Muscle layer of duodenum (tissue), 2 donors: Measurements from ENCODE around the gene ZCCHC14.
"Not testable (repeated sequence)": the region's sequence is repeated elsewhere in the genome, so short reads cannot be mapped to it uniquely, and the experiment has no call there.

ENCODE experiments used
- H3K27ac ChIP-seq: one replicate; pipeline ENCODE4 v1.7.0; 2013; ENCODE audit warnings: mild to moderate bottlenecking, low read length
- H3K27me3 ChIP-seq: one replicate; pipeline ENCODE4 v1.7.0; 2013; ENCODE audit warnings: low read depth, mild to moderate bottlenecking, control low read depth, low read length
- H3K36me3 ChIP-seq, 2 donors: one replicate each; pipeline ENCODE4 v1.7.0; 2013; ENCODE audit warnings: low read length in 2 of 2, control low read depth in 1 of 2, mild to moderate bottlenecking in 1 of 2; ENCODE audit not compliant: insufficient read depth in 2 of 2, control insufficient read depth in 1 of 2
- H3K4me1 ChIP-seq, 2 donors: one replicate each; pipeline ENCODE4 v1.7.0; 2013; ENCODE audit warnings: low read length in 2 of 2, mild to moderate bottlenecking in 2 of 2, control low read depth in 1 of 2, moderate library complexity in 1 of 2; ENCODE audit not compliant: insufficient read depth in 2 of 2, control insufficient read depth in 1 of 2
- H3K4me3 ChIP-seq, 2 donors: one replicate each; pipeline ENCODE4 v1.7.0; 2013; ENCODE audit warnings: low read length in 2 of 2, low read depth in 1 of 2, mild to moderate bottlenecking in 1 of 2
- H3K9me3 ChIP-seq, 2 donors: one replicate each; pipeline ENCODE4 v1.7.0; 2013; ENCODE audit warnings: low read length in 2 of 2, control low read depth in 1 of 2, mild to moderate bottlenecking in 1 of 2; ENCODE audit not compliant: control insufficient read depth in 1 of 2
- donor health status: healthy.

ZCCHC14 gene

DNA sequence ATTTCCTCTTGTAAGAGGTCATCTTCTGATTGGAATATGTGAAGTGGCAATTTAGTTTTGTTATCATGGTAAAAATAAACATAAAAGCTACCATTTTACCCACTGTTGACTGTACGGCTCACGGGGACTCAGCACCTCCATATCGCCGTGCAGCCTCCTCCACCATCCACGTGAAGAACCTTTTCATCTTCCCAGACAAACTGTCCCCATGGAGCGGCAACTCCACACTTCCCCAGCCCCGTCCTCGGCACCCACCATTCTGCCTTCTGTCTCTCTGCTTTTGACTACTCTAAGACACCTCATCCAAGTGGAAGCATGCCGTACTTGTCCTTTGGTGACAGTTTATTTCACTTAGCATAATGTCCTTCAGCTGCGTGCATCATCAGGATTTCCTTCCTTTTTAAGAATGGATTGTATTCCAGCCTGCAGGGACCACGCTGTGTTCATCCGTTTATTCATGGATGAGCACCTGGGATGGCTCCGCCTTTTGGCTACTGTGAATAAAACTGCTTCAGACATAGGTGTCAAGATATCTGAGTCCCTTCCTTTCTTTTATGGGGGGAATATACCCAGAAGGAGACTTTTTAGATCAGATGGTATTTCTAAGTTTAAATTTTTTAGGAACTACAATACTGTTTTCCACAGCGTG, 123.6 kb downstream of the ZCCHC14 start:
- no peak overlapping the region for H3K4me3 ChIP-seq
- peaks cover 3 to 40% of the 10 kb centered on the region in 2 donors for H3K4me1 ChIP-seq
- H3K27ac ChIP-seq: no peak overlapping the region
- no peaks in the 10 kb centered on the region for H3K27me3 ChIP-seq
- H3K9me3 ChIP-seq: no peaks in the 10 kb centered on the region
- peaks cover 0 to 3% of the 10 kb centered on the region in 2 donors for H3K36me3 ChIP-seq

DNA sequence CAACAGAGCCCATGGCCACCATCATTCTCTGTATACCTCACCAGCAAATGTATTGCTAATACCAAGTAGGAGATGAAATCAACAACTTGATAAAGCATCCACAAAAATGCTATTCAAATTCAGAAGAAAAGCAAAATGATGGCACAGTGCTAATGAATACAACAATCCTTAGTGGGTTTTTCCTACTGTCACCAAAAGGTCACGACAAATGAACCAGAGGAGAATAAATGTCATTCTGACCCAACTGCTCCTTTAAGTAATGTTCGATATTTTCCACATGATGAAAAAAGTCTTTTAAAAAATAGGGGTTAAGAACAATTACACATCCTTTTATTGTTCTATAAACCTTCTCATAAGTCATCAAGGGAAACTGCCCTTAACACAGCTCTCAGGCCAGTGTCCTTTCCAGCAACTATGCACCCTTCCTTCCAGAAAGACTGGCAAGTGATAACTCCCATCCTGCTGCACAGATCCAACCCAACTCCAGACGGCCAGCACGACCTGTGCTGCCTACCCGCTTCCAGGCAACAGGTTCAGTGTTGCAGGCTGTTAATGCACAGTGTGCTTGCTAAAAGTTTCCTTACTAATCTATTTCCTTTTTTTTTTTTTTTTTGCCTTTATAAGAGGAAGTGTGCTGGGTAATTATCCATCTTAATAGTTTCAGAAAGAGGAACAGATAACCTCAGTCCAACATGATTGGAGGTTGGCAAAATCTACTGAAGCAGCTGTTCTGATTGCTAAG, 124.6 kb downstream of the ZCCHC14 start:
- Histone ChIP-seq H3K27ac (no peak overlapping the region), H3K27me3 (no peaks in the 10 kb centered on the region), H3K4me1 (peaks cover 13 to 50% of the 10 kb centered on the region in 2 donors)

DNA sequence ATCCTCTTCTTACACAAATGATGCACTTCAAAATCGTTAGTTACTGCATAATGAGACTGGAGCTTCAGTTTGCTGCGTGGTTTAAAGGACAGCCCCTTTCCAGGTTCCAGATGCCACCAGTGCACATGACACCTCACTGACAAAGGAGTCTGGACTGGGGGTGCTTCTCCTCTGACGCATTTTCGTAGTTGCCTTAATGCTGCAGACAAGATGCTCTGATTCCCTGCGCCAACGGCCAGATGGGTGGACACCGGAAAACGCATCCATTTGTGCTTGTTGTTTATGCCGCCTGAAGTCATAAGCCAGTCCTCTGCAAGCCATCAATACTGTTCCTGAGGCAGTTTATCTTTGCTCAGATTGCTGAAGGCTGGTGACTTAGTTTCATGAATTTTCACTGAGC, 125.3 kb downstream of the ZCCHC14 start:
- no peak overlapping the region for H3K4me3 ChIP-seq
- H3K27ac ChIP-seq: no peak overlapping the region
- peaks cover 13 to 56% of the 10 kb centered on the region in 2 donors for H3K4me1 ChIP-seq
- H3K27me3 ChIP-seq: no peaks in the 10 kb centered on the region
- H3K36me3 ChIP-seq: peaks cover 0 to 3% of the 10 kb centered on the region in 2 donors
- no peaks in the 10 kb centered on the region for H3K9me3 ChIP-seq

More for the DNA sequence above, 124.6 kb downstream of the ZCCHC14 start:
- Histone ChIP-seq H3K36me3 (peaks cover 0 to 3% of the 10 kb centered on the region in 2 donors), H3K9me3 (no peaks in the 10 kb centered on the region), H3K4me3 (no peak overlapping the region)

DNA sequence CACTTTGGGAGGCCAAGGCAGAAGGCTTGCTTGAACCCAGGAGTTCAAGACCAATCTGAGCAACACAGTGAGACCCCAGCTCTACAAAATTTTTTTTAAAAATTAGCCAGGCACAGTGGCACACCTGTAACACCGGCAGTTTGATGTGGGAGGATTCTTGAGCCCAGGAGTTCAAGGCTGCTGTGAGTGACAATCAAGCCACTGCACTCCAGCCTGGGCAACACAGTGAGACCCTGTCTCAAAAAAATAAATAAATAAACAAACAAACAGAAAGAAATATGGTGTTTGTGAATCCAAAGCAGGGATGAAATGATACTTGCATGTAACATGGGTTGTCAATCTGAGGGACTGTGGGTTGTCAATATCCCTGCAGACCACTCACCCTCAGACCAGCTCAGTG, 125.9 kb downstream of the ZCCHC14 start:
- Histone ChIP-seq H3K4me3 (no peak overlapping the region), H3K36me3 (peaks cover under 1 to 3% of the 10 kb centered on the region in 2 donors), H3K9me3 (no peaks in the 10 kb centered on the region), H3K27ac (no peak overlapping the region), H3K4me1 (peaks cover 13 to 59% of the 10 kb centered on the region in 2 donors), H3K27me3 (no peaks in the 10 kb centered on the region)

DNA sequence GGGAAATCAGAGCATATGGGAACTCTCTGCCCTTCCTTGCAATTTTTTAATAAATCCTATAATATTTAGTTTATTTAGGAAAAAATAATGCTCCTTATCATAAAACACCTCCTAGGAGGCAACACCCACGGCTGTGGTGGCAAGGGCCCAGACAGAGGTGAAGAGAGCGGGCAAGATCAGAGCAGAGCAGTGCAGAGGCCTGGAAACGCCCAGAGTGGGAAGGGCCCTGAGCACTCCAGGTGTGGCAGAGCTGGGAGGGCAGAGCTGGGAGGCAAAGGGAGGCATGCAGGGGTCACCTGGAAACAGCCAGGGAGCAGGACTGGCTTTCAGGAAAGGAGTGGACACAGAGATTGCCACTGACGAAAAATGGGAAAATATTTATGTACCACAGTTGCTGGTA, 126.5 kb downstream of the ZCCHC14 start:
- H3K27me3 ChIP-seq: no peaks in the 10 kb centered on the region
- H3K27ac ChIP-seq: no peak overlapping the region
- peaks cover 13 to 59% of the 10 kb centered on the region in 2 donors for H3K4me1 ChIP-seq
- H3K4me3 ChIP-seq: no peak overlapping the region
- no peaks in the 10 kb centered on the region for H3K9me3 ChIP-seq
- H3K36me3 ChIP-seq: peaks cover 7 to 9% of the 10 kb centered on the region in 2 donors

DNA sequence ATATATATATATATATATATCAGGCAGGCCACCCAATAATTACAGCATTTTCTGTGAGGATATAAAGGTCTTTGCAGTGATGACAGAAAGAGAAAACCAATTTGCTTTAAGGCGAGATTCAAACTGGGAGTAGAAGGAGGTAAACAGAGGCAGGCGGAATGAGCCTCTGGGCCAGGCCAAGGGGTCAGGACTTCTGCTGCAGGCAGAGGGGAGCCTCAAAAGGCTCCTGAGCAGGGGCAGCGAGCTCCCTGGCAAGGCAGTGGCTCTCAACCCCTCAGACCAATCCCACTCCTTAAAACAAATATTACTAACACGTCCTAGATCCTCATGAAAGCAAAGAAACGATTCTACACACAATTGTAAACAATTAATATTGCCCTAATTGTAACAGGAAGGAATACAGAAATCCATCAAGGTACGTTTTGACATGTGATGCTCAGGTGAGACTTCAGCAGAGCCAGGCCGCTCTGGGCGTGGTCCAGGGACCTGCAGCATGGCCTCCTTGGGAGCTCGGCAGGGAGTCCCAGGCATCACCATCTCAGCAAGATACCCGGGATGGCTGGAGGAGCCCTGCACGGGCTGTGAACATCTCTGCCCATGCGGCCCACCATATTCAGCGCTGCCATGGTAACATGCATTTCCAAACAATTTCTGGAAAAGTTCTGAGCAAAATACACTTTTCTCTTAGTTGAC, 127.7 kb downstream of the ZCCHC14 start:
- H3K4me3 ChIP-seq: no peak overlapping the region
- H3K36me3 ChIP-seq: peaks cover 12 to 14% of the 10 kb centered on the region in 2 donors
- H3K27ac ChIP-seq: no peak overlapping the region
- H3K9me3 ChIP-seq: no peaks in the 10 kb centered on the region
- peaks cover 13 to 48% of the 10 kb centered on the region in 2 donors for H3K4me1 ChIP-seq
- no peaks in the 10 kb centered on the region for H3K27me3 ChIP-seq

DNA sequence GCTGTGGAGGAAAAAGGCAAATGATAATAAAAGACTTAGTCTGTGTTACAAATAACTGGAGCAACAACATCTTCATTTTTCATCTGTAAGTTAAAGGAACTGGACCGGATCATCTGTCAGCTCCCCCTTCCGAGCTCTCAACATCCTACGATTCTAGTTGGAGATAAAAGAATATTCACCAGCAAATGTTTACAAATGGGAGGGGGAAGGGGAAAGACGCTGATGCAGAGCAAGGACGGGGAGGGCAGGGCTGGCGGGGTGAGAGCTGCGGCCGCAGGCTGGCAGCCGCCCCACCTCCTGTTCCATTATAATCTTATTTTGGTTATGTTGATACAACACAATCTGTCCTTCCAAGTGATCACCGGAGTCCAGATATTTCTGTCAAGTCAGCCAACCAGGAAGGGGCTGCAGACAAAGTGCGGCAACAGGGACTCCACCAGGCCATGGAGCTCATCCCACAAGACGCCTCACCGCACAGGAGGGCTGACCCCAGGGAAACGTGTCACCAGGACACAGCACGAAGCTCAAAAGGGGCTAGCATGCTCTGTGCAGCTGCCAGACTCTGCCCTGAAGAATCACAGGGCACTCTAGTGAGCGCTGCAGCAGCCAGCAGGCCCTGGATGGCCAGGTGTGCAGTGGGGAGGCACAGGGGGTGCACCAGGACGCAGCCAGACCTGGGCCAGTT, 128.9 kb downstream of the ZCCHC14 start:
- peak overlapping the region; percentile 39 for H3K27ac ChIP-seq
- peak overlapping the region; percentile 31 to 37 for H3K4me3 ChIP-seq
- no peaks in the 10 kb centered on the region for H3K9me3 ChIP-seq
- no peaks in the 10 kb centered on the region for H3K27me3 ChIP-seq
- peaks cover 13 to 36% of the 10 kb centered on the region in 2 donors for H3K4me1 ChIP-seq
- H3K36me3 ChIP-seq: peaks cover 22 to 25% of the 10 kb centered on the region in 2 donors

DNA sequence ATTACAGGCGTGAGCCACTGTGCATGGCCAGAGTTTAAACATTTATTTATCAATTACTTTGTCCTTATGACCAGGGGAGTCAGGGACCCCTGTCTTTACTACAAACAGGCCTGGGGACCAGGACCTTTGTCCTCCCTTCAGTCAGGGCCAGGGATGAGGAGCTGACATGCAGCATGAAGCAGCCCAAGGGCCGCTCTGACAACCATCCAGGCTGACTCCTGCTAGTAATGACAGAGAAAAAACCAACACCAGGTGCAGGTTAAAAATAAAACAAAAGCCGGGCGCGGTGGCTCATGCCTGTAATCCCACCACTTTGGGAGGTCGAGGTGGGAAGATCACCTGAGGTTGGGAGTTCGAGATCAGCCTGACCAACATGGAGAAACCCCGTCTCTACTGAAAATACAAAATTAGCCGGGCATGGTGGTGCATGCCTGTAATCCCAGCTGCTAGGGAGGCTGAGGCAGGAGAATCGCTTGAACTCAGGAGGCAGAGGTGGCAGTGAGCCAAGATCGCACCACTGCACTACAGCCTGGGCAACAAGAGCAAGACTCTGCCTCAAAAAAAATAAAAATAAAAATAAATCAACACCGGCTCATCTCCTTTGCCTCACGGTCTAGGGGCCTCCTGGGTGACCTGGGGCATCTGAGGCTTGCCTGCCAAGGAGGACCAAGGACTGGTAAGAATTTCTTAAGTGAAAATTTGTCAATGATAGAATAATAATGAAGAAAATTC, 129.8 kb downstream of the ZCCHC14 start:
- not testable (repeated sequence) for H3K27me3 ChIP-seq, H3K9me3 ChIP-seq, H3K27ac ChIP-seq, H3K4me3 ChIP-seq
- Histone ChIP-seq H3K4me1 (peaks cover 13 to 27% of the 10 kb centered on the region in 2 donors), H3K36me3 (peaks cover 31 to 34% of the 10 kb centered on the region in 2 donors)

DNA sequence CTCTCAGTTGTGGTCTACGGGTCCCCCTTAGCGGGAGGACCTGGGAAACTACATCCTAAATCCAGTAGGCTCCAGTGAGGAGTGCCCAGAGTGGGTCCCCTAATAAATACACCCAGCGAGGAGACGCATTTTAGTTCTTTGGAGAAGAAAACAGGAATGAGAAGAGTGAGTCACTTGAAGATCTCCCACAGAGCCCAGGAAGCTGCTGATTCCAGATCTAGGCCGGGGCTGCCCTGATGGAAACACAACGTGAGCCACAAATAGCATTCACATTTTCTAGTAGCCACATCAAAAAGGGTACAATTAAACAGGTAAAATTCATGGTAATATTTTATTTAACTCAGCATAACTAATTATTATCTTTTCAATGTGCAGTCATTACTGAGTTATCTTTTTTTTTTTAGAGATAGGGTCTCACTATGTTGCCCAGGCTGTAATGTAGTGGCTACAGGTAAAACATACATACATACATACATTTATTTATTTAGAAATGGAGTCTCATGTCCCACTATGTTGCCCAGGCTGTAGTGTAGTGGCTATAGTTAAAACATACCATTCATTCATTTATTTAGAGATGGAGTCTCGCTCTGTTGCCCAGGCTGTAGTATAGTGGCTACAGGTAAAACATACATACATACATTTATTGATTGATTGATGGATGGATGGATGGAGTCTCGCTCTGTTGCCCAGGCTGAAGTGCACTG, 130.8 kb downstream of the ZCCHC14 start:
- H3K27ac ChIP-seq: no peak overlapping the region

More for the DNA sequence above, 130.8 kb downstream of the ZCCHC14 start:
- peaks cover 32 to 40% of the 10 kb centered on the region in 2 donors for H3K36me3 ChIP-seq
- peaks cover 13 to 24% of the 10 kb centered on the region in 2 donors for H3K4me1 ChIP-seq
- H3K27me3 ChIP-seq: no peaks in the 10 kb centered on the region
- no peak overlapping the region for H3K4me3 ChIP-seq
- H3K9me3 ChIP-seq: no peaks in the 10 kb centered on the region
